C4-2B (cell line): Measurements from ENCODE around the gene PCSK6.

ENCODE experiments used
- ZFX ChIP-seq: fragments of 450-650 bp; IDR thresholded peaks from 2 replicates; pipeline ENCODE4 v1.6.1; 2017
- TF ChIP-seq, protein P1 (sequence below): fragments of 450-650 bp; conservative IDR thresholded peaks from 2 replicates; pipeline ENCODE4 v1.5.1; 2017; ENCODE audit warnings: mild to moderate bottlenecking

GRCh38 chr15:101407439-101407838 is 82.1 kb downstream of the PCSK6 start:
- TF ChIP-seq, protein P1, sequence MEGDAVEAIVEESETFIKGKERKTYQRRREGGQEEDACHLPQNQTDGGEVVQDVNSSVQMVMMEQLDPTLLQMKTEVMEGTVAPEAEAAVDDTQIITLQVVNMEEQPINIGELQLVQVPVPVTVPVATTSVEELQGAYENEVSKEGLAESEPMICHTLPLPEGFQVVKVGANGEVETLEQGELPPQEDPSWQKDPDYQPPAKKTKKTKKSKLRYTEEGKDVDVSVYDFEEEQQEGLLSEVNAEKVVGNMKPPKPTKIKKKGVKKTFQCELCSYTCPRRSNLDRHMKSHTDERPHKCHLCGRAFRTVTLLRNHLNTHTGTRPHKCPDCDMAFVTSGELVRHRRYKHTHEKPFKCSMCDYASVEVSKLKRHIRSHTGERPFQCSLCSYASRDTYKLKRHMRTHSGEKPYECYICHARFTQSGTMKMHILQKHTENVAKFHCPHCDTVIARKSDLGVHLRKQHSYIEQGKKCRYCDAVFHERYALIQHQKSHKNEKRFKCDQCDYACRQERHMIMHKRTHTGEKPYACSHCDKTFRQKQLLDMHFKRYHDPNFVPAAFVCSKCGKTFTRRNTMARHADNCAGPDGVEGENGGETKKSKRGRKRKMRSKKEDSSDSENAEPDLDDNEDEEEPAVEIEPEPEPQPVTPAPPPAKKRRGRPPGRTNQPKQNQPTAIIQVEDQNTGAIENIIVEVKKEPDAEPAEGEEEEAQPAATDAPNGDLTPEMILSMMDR: no peak
- TF ChIP-seq ZFX: no peak
